Common myeloid progenitor, CD34-positive (primary cell): Measurements from ENCODE around the gene GRID1.

Source experiments
- CTCF ChIA-PET: fragments of 350-600 bp; sonication (Branson Sonifier 250); formaldehyde crosslinking; loops from one replicate; lab custom pipeline; 2021; ENCODE audit warnings: antibody characterized with exemption; lab: Charles Lee
- POLR2A ChIA-PET: fragments of 350-600 bp; sonication (Branson Sonifier 250); formaldehyde crosslinking; loops from one replicate; lab custom pipeline; 2021; ENCODE audit warnings: antibody characterized with exemption; lab: Charles Lee
- DNase-seq, 3 donors: peaks; one replicate each; pipeline versions ENCODE4 v3.0.0 to v3.0.0-alpha.2; 2013
- H3K27ac ChIP-seq, 2 experiments: 1 replicate in 1 of 2; 2 replicates in 1 of 2; pipeline ENCODE4 v1.7.0; 2013; ENCODE audit warnings: inconsistent platforms in 2 of 2, low read length in 2 of 2, mild to moderate bottlenecking in 2 of 2, low read depth in 1 of 2, moderate library complexity in 1 of 2; ENCODE audit not compliant: severe bottlenecking in 2 of 2, insufficient read depth in 1 of 2, poor library complexity in 1 of 2
- H3K27me3 ChIP-seq, 5 experiments: replicated peaks in 2 of 5; 1 replicate in 3 of 5; 2 replicates in 2 of 5; pipeline versions ENCODE4 v1.6.1 to v1.7.0; 2013; ENCODE audit warnings: low read length in 4 of 5, mild to moderate bottlenecking in 2 of 5, moderate library complexity in 2 of 5, inconsistent platforms in 1 of 5; ENCODE audit not compliant: insufficient read depth in 5 of 5, control insufficient read depth in 4 of 5
- H3K36me3 ChIP-seq, 4 experiments: 1 replicate in 2 of 4; 2 replicates in 2 of 4; pipeline versions ENCODE4 v1.6.1 to v1.7.0; 2013; ENCODE audit warnings: low read length in 3 of 4, control low read depth in 1 of 4, mild to moderate bottlenecking in 1 of 4; ENCODE audit not compliant: control insufficient read depth in 4 of 4, insufficient read depth in 4 of 4
- H3K4me1 ChIP-seq, 4 experiments: 1 replicate in 3 of 4; 2 replicates in 1 of 4; pipeline versions ENCODE4 v1.6.1 to v1.7.1; 2013; ENCODE audit warnings: low read length in 3 of 4, mild to moderate bottlenecking in 3 of 4, control low read depth in 1 of 4, inconsistent platforms in 1 of 4, moderate library complexity in 1 of 4; ENCODE audit not compliant: control insufficient read depth in 4 of 4, insufficient read depth in 4 of 4; ENCODE audit errors: control extremely low read depth in 1 of 4
- H3K4me3 ChIP-seq, 7 experiments: 1 replicate in 4 of 7; 2 replicates in 3 of 7; pipeline versions ENCODE4 v1.5.1 to v1.7.0; 2013; ENCODE audit warnings: mild to moderate bottlenecking in 7 of 7, low read length in 6 of 7, moderate library complexity in 6 of 7, inconsistent platforms in 2 of 7, low read depth in 2 of 7, control low read depth in 1 of 7; ENCODE audit not compliant: insufficient read depth in 4 of 7, control insufficient read depth in 1 of 7; ENCODE audit errors: extremely low read depth in 1 of 7
- H3K9me3 ChIP-seq, 5 experiments: 1 replicate in 4 of 5; 2 replicates in 1 of 5; pipeline versions ENCODE4 v1.6.1 to v1.7.1; 2013; ENCODE audit warnings: low read length in 4 of 5, mild to moderate bottlenecking in 2 of 5, inconsistent platforms in 1 of 5, low read depth in 1 of 5, moderate library complexity in 1 of 5; ENCODE audit not compliant: control insufficient read depth in 4 of 5, insufficient read depth in 2 of 5; ENCODE audit errors: control extremely low read depth in 1 of 5
- WGBS: methylation state at CpG from one replicate; pipeline ENCODE4 v1.1.5; 2013; ENCODE audit not compliant: insufficient coverage; 5-methylcytosine and 5-hydroxymethylcytosine counted together

Gene GRID1

GRCh38 chr10:85794553-85794952, 572.0 kb downstream of the GRID1 start:
- CTCF ChIA-PET = no interaction called here
- no peak overlapping the region for H3K4me3 ChIP-seq
- WGBS = 100% methylated on average over 2 of the region's 2 CpGs
- H3K4me1 ChIP-seq = no peaks in the 10 kb centered on the region
- no peaks in the 10 kb centered on the region for H3K36me3 ChIP-seq
- no peaks in the 10 kb centered on the region for H3K27me3 ChIP-seq
- no peaks in the 10 kb centered on the region for H3K9me3 ChIP-seq
- POLR2A ChIA-PET = no interaction called here
- H3K27ac ChIP-seq = no peak overlapping the region
- DNase-seq = no peak

- Histone ChIP-seq H3K27me3 (no peaks in the 10 kb centered on the region), H3K4me3 (no peak overlapping the region), H3K4me1 (no peaks in the 10 kb centered on the region), H3K27ac (no peak overlapping the region), H3K36me3 (no peaks in the 10 kb centered on the region), H3K9me3 (no peaks in the 10 kb centered on the region)
- 93% methylated on average over 2 of the region's 3 CpGs for WGBS
- POLR2A ChIA-PET = no interaction called here
- CTCF ChIA-PET = interaction anchor here (0.8 to 1.1 kb wide), 2 partner anchors 41 to 51 kb away, joined by 3 read pairs; no protein-coding TSS in a partner anchor
- no peak for DNase-seq
These were observed 574.1 kb downstream of the GRID1 start for GRCh38 chr10:85792533-85792858.

- ChIA-PET CTCF (interaction anchor here (0.8 to 1.1 kb wide), 2 partner anchors 40 to 52 kb away, joined by 3 read pairs; no protein-coding TSS in a partner anchor), POLR2A (no interaction called here)
- 87% methylated on average over 4 of the region's 5 CpGs for WGBS
- no peaks in the 10 kb centered on the region for H3K9me3 ChIP-seq
- no peaks in the 10 kb centered on the region for H3K4me1 ChIP-seq
- DNase-seq = peak in 2 of 3 donors; percentile 1 to 7
- H3K4me3 ChIP-seq = no peak overlapping the region
- no peaks in the 10 kb centered on the region for H3K36me3 ChIP-seq
- no peaks in the 10 kb centered on the region for H3K27me3 ChIP-seq
- H3K27ac ChIP-seq = no peak overlapping the region
These were observed 574.6 kb downstream of the GRID1 start for GRCh38 chr10:85791818-85792532.

DNA sequence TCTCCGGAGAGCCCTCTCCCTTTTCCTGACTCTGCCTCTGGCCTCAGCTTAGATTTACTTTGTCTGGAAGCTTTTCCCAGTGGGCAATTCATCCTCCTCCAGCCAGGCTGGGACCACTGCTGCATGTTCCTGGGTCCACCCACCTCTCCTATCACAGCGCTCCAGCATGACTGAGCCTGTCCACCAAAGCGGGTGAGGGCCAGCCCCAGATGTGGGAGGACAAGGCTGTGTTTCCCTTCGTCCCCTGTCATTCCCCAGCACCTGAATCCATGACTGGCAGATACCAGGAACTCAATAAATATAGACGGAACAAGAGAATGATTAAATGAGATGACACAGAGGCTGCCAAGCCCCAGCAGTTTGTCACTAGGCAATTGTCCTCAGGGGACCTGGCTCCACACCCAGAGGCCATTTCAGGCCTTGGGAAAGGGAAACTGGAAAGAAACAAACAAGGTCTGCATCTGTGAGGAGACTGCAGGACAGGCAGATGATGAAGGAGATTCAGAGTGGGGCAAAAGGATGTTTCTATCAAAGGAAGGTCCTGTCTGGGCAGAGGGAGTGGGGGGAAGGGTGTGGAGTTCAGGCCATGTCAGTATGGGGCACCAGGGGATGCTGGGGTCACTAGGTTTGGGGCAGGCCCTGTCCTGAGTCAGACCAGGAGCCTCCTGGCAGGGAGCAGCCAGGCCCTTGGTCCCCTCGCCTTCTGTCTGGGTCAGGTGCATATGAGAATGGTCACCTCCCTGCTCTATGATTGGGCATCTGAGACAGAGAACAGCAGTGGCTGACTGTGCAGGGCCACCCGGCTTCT, 576.4 kb downstream of the GRID1 start:
- no peaks in the 10 kb centered on the region for H3K36me3 ChIP-seq
- H3K4me1 ChIP-seq = no peaks in the 10 kb centered on the region
- WGBS = 97% methylated on average over 6 of the region's 7 CpGs
- no peak overlapping the region for H3K27ac ChIP-seq
- H3K4me3 ChIP-seq = no peak overlapping the region
- no peaks in the 10 kb centered on the region for H3K9me3 ChIP-seq
- no peak for DNase-seq
- POLR2A ChIA-PET = interaction anchor here (0.6 kb wide), 1 partner anchor 438 kb away, joined by 5 read pairs; no protein-coding TSS in a partner anchor
- CTCF ChIA-PET = interaction anchor here (0.6 kb wide), 1 partner anchor 1048 kb away, joined by 3 read pairs; no protein-coding TSS in a partner anchor
- H3K27me3 ChIP-seq = no peaks in the 10 kb centered on the region

DNA sequence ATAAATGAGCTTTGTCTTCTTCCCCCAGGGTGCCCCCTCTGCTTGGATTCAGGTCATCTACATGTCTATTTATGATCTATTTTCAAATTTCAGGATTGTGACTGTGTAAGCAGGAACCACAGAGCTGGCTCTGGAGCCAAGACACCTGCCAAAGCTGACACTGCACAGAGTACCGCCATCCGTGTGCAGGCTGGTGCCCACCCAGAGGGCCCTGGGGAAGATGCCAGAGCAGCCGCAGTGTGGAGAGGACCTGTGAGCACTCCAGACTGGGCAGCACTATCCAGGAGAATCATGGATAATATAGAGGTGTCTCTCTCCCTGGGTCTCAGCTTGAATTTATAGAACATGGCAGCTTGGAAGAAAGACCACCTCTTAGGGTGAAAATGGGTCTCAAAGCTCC, 577.5 kb downstream of the GRID1 start:
- no peak overlapping the region for H3K27ac ChIP-seq
- H3K36me3 ChIP-seq = no peaks in the 10 kb centered on the region
- no peaks in the 10 kb centered on the region for H3K4me1 ChIP-seq
- no peaks in the 10 kb centered on the region for H3K27me3 ChIP-seq
- H3K9me3 ChIP-seq = no peaks in the 10 kb centered on the region
- 100% methylated on average over 3 of the region's 3 CpGs for WGBS
- H3K4me3 ChIP-seq = no peak overlapping the region
- DNase-seq = no peak
- ChIA-PET POLR2A (interaction anchor here (0.6 kb wide), 1 partner anchor 222 kb away, joined by 3 read pairs; no protein-coding TSS in a partner anchor), CTCF (no interaction called here)

- Histone ChIP-seq H3K9me3 (no peaks in the 10 kb centered on the region), H3K27me3 (no peaks in the 10 kb centered on the region), H3K36me3 (no peaks in the 10 kb centered on the region), H3K4me1 (no peaks in the 10 kb centered on the region), H3K27ac (no peak overlapping the region), H3K4me3 (no peak overlapping the region)
- CTCF ChIA-PET = no interaction called here
- POLR2A ChIA-PET = interaction anchor here (0.6 kb wide), 1 partner anchor 223 kb away, joined by 3 read pairs; no protein-coding TSS in a partner anchor
- no peak for DNase-seq
- 93% methylated on average over 2 of the region's 4 CpGs for WGBS
These were observed 578.0 kb downstream of the GRID1 start for GRCh38 chr10:85788570-85788969.

GRCh38 chr10:85787881-85788280, 578.7 kb downstream of the GRID1 start:
- no peak overlapping the region for H3K27ac ChIP-seq
- H3K27me3 ChIP-seq = no peaks in the 10 kb centered on the region
- H3K36me3 ChIP-seq = no peaks in the 10 kb centered on the region
- no peaks in the 10 kb centered on the region for H3K9me3 ChIP-seq
- no peaks in the 10 kb centered on the region for H3K4me1 ChIP-seq
- DNase-seq = no peak
- CTCF ChIA-PET = no interaction called here
- no CpG with 5 or more reads among the region's 3 CpGs for whole genome bisulfite sequencing
- H3K4me3 ChIP-seq = no peak overlapping the region
- POLR2A ChIA-PET = no interaction called here
